DOHH2 (cell line): ENCODE data around the gene WDR27.

Experiments
- EZH2phosphoT487 ChIP-seq: fragments of 200-600 bp; sonication (generic); IDR thresholded peaks from 2 replicates; pipeline ENCODE4 v1.6.1; 2017; ENCODE audit warnings: borderline replicate concordance, mild to moderate bottlenecking, antibody characterized with exemption, low read length, moderate library complexity, mixed read lengths
- TF ChIP-seq, protein P1 (sequence below): fragments of 200-600 bp; sonication (generic); IDR thresholded peaks from one replicate; pipeline ENCODE4 v1.5.1; 2014; ENCODE audit warnings: antibody characterized with exemption, mild to moderate bottlenecking, low read depth, low read length; ENCODE audit not compliant: poor library complexity, severe bottlenecking

GRCh38 chr6:169564453-169565240 lies 137.2 kb downstream of the WDR27 start:
- TF ChIP-seq, protein P1, sequence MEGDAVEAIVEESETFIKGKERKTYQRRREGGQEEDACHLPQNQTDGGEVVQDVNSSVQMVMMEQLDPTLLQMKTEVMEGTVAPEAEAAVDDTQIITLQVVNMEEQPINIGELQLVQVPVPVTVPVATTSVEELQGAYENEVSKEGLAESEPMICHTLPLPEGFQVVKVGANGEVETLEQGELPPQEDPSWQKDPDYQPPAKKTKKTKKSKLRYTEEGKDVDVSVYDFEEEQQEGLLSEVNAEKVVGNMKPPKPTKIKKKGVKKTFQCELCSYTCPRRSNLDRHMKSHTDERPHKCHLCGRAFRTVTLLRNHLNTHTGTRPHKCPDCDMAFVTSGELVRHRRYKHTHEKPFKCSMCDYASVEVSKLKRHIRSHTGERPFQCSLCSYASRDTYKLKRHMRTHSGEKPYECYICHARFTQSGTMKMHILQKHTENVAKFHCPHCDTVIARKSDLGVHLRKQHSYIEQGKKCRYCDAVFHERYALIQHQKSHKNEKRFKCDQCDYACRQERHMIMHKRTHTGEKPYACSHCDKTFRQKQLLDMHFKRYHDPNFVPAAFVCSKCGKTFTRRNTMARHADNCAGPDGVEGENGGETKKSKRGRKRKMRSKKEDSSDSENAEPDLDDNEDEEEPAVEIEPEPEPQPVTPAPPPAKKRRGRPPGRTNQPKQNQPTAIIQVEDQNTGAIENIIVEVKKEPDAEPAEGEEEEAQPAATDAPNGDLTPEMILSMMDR: no peak
- no peak for TF ChIP-seq EZH2phosphoT487
